K562 (cell line): ENCODE results near the gene PTGES3L. TPM values are rescaled to one million over a fixed set of nuclear protein-coding genes. Genes with fewer than 3 reads are reported as not detected.
A peak's percentile ranks its signal among the peaks of the same experiment; 100 is the strongest.

Experiments
- CEBPB ChIP-seq: fragments of 450-650 bp; IDR thresholded peaks from 2 replicates; pipeline ENCODE4 v1.6.1; 2016; ENCODE audit warnings: missing genetic modification characterization, missing compliant biosample characterization
- CHD4 ChIP-seq: fragments of 200-600 bp; sonication (generic); IDR thresholded peaks from 3 replicates; pipeline ENCODE4 v1.6.1; 2012; ENCODE audit warnings: low read depth, mild to moderate bottlenecking, mixed read lengths, low read length, inconsistent platforms; ENCODE audit not compliant: insufficient read depth, insufficient replicate concordance, poor library complexity, severe bottlenecking
- DDX20 ChIP-seq: fragments of 450-650 bp; IDR thresholded peaks from 2 replicates; pipeline ENCODE4 v1.6.1; 2016; ENCODE audit warnings: missing genetic modification characterization, low read depth, mild to moderate bottlenecking, missing compliant biosample characterization, moderate library complexity
- DIDO1 ChIP-seq: fragments of 450-650 bp; IDR thresholded peaks from 2 replicates; pipeline ENCODE4 v1.6.1; 2016; ENCODE audit warnings: low read depth, missing biosample characterization, missing genetic modification characterization
- ELF1 ChIP-seq: fragments of 200-800 bp; sonication (Bioruptor generic); IDR thresholded peaks from 2 replicates; pipeline ENCODE4 v1.6.1; 2016; ENCODE audit warnings: missing genetic modification characterization, missing compliant biosample characterization
- GATA2 ChIP-seq: sonication (generic); formaldehyde crosslinking; IDR thresholded peaks from 2 replicates; pipeline ENCODE4 v1.4.0; 2020; ENCODE audit warnings: mild to moderate bottlenecking, missing genetic modification reagents
- GTF2F1 ChIP-seq: IDR thresholded peaks from 2 replicates; pipeline ENCODE4 v1.6.1; 2011; ENCODE audit warnings: low read depth, low read length, improper control_type of control experiment
- MYBL2 ChIP-seq, 2 experiments: fragments of 450-650 bp in 1 of 2; sonication (generic) in 1 of 2; formaldehyde crosslinking in 1 of 2; IDR thresholded peaks; 2 replicates each; pipeline versions ENCODE4 v1.6.1 to v1.8.1; 2017 to 2022; ENCODE audit warnings: borderline replicate concordance in 1 of 2, inconsistent platforms in 1 of 2, low read depth in 1 of 2, mild to moderate bottlenecking in 1 of 2, missing genetic modification reagents in 1 of 2, moderate library complexity in 1 of 2
- POLR2G ChIP-seq: fragments of 200-400 bp; formaldehyde crosslinking; IDR thresholded peaks from 2 replicates; pipeline ENCODE4 v1.6.1; 2017; ENCODE audit warnings: low read depth, mild to moderate bottlenecking, antibody characterized with exemption, low read length, moderate library complexity
- RB1 ChIP-seq: fragments of 450-650 bp; IDR thresholded peaks from 2 replicates; pipeline ENCODE4 v1.6.1; 2017; ENCODE audit warnings: low read depth, mild to moderate bottlenecking
- SP1 ChIP-seq: sonication (generic); formaldehyde crosslinking; IDR thresholded peaks from 2 replicates; pipeline ENCODE4 v1.8.1; 2022; ENCODE audit warnings: mild to moderate bottlenecking, missing genetic modification reagents
- SP2 ChIP-seq: IDR thresholded peaks from 2 replicates; pipeline ENCODE4 v1.6.1; 2011; ENCODE audit warnings: mild to moderate bottlenecking, low read depth, low read length, moderate library complexity; ENCODE audit not compliant: poor library complexity, severe bottlenecking; ENCODE audit errors: extremely low read depth
- SRSF7 ChIP-seq: fragments of 200-400 bp; formaldehyde crosslinking; optimal IDR thresholded peaks from 2 replicates; pipeline ENCODE3; 2017; ENCODE audit warnings: mild to moderate bottlenecking, low read depth, low read length
- U2AF1 ChIP-seq: fragments of 200-400 bp; formaldehyde crosslinking; optimal IDR thresholded peaks from 2 replicates; pipeline ENCODE3; 2017; ENCODE audit warnings: mild to moderate bottlenecking, low read depth, low read length, moderate library complexity
- ZC3H11A ChIP-seq: IDR thresholded peaks from 2 replicates; pipeline ENCODE4 v1.6.1; 2012; ENCODE audit warnings: low read depth, low read length, improper control_type of control experiment
- ZFP36 ChIP-seq: fragments of 150-350 bp; IDR thresholded peaks from 2 replicates; pipeline ENCODE4 v1.6.1; 2018; ENCODE audit warnings: low read length, low read depth; ENCODE audit not compliant: partially characterized antibody
- ZNF224 ChIP-seq: sonication (generic); formaldehyde crosslinking; IDR thresholded peaks from 2 replicates; pipeline ENCODE4 v1.8.0; 2022; ENCODE audit warnings: mild to moderate bottlenecking, missing genetic modification reagents
- ZNF668 ChIP-seq: fragments of 250-450 bp; sonication (Bioruptor Pico); IDR thresholded peaks from 2 replicates; pipeline ENCODE4 v1.8.0; 2022; ENCODE audit warnings: mild to moderate bottlenecking, inconsistent platforms
- ZNF778 ChIP-seq: fragments of 450-650 bp; formaldehyde crosslinking; IDR thresholded peaks from 2 replicates; pipeline ENCODE4 v1.4.0; 2020; ENCODE audit warnings: mild to moderate bottlenecking, moderate library complexity
- polyA plus RNA-seq, 8 experiments: library from polyadenylated mRNA; depleted of rRNA in 4 of 8; stranded (reverse) in 5 of 8; unstranded in 3 of 8; fragments of >200 nt; fragmentation: Nextera tagmentation in 2 of 8; fragmentation: Illumina TruSeq in 1 of 8; extraction: Ambion mirVana in 2 of 8; extraction: Trizol in 1 of 8; gene quantifications; 2 replicates each; pipeline versions ENCODE4 v1.2.1 to v1.2.3, GENCODE V29; 2011 to 2014; ENCODE audit warnings: inconsistent platforms in 1 of 8, missing spikeins in 1 of 8
- total RNA-seq, 7 experiments: library from RNA; depleted of rRNA in 6 of 7; stranded (reverse); fragments of >200 nt in 6 of 7; fragmentation: Illumina TruSeq in 2 of 7; extraction: Trizol in 2 of 7; gene quantifications; 2 replicates each; pipeline versions ENCODE4 v1.2.1 to v1.2.3, GENCODE V29; 2011 to 2021; ENCODE audit warnings: low replicate concordance in 1 of 7
- TF ChIP-seq, protein P1 (sequence below): fragments of 150-350 bp; IDR thresholded peaks from 2 replicates; pipeline ENCODE4 v1.6.1; 2014; ENCODE audit warnings: low read depth, mild to moderate bottlenecking, low read length, borderline replicate concordance
- TF ChIP-seq, protein P2 (sequence below): fragments of 250-450 bp; sonication (Bioruptor Pico); IDR thresholded peaks from 2 replicates; pipeline ENCODE4 v1.8.0; 2021; ENCODE audit warnings: moderate library complexity, mild to moderate bottlenecking, inconsistent platforms
- TF ChIP-seq, protein P3 (sequence below): sonication (generic); formaldehyde crosslinking; IDR thresholded peaks from 2 replicates; pipeline ENCODE4 v1.8.0; 2022; ENCODE audit warnings: missing genetic modification reagents, mild to moderate bottlenecking, borderline replicate concordance

Gene PTGES3L
- total and polyA plus RNA-seq, 9 of the 15 experiments (the other 6 are each of a cell fraction or from before 2014, with no cell fraction given), result 6.0 to 16.0 (median 9.6) TPM

DNA sequence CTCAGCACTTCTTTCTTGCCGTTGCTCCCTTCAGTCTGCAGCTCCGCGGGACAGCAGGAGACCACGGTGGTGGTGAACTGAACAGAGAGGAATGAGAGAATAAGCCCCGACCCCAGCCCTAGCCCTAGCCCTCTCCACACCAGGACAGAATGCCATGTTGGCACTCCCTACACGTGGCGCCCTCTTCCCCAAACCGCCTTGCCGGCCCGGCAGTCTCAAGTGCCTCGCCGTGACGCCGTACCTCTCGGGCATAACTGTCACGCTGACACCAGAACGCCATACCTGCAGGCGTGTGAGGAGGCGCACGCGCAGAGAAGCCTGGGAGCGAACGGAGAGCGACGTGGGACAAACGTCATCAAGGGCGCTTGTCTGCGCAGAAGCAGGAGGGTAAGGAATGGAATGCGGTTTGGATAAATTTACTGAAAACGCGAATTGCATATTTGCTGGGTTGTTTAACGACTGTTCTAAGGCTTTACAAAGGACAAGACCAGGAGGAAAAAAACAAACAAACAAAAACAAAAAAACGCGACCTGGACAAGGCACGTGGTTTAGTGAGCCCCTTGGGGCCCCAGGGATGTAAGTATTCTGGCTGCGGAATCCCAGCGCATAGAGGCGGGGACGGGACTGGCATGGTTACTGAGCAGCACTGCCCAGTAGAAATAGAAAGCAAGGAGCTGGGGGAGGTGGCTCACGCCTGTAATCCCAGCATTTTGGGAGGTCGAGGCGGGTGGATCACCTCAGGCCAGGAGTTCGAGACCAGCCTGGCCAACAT, 15.5 kb downstream of the PTGES3L start, which contains the start of gene AARSD1 (continued):
- TF ChIP-seq ZFP36 (no peak), ZNF778 (CRISPR knock-in tag) (no peak), POLR2G (peak; percentile 90), CHD4 (no peak), ZC3H11A (no peak), U2AF1 (no peak), GTF2F1 (no peak), DDX20 (no peak), GATA2 (CRISPR knock-in tag) (no peak), CEBPB (tag) (no peak), SP2 (no peak), ZNF668 (CRISPR knock-in tag) (no peak), ZNF224 (CRISPR knock-in tag) (no peak), SRSF7 (no peak), MYBL2 (IDR thresholded peaks at IDR 0.05; ENCODE audit: low read depth) (no peak), MYBL2 (CRISPR knock-in tag; IDR thresholded peaks at IDR 0.05; ENCODE audit: borderline replicate concordance) (no peak), RB1 (peak; percentile 32; the same call in 1 of the 2 replicates), ELF1 (tag) (no peak), SP1 (CRISPR knock-in tag) (0 out of 2 replicates have a peak, but pooled peaks have one; percentile 44), DIDO1 (tag) (no peak)
- TF ChIP-seq, protein P1, sequence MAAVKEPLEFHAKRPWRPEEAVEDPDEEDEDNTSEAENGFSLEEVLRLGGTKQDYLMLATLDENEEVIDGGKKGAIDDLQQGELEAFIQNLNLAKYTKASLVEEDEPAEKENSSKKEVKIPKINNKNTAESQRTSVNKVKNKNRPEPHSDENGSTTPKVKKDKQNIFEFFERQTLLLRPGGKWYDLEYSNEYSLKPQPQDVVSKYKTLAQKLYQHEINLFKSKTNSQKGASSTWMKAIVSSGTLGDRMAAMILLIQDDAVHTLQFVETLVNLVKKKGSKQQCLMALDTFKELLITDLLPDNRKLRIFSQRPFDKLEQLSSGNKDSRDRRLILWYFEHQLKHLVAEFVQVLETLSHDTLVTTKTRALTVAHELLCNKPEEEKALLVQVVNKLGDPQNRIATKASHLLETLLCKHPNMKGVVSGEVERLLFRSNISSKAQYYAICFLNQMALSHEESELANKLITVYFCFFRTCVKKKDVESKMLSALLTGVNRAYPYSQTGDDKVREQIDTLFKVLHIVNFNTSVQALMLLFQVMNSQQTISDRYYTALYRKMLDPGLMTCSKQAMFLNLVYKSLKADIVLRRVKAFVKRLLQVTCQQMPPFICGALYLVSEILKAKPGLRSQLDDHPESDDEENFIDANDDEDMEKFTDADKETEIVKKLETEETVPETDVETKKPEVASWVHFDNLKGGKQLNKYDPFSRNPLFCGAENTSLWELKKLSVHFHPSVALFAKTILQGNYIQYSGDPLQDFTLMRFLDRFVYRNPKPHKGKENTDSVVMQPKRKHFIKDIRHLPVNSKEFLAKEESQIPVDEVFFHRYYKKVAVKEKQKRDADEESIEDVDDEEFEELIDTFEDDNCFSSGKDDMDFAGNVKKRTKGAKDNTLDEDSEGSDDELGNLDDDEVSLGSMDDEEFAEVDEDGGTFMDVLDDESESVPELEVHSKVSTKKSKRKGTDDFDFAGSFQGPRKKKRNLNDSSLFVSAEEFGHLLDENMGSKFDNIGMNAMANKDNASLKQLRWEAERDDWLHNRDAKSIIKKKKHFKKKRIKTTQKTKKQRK, result no peak
- TF ChIP-seq, protein P2, sequence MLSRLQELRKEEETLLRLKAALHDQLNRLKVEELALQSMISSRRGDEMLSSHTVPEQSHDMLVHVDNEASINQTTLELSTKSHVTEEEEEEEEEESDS (CRISPR knock-in tag), result no peak
- TF ChIP-seq, protein P3, sequence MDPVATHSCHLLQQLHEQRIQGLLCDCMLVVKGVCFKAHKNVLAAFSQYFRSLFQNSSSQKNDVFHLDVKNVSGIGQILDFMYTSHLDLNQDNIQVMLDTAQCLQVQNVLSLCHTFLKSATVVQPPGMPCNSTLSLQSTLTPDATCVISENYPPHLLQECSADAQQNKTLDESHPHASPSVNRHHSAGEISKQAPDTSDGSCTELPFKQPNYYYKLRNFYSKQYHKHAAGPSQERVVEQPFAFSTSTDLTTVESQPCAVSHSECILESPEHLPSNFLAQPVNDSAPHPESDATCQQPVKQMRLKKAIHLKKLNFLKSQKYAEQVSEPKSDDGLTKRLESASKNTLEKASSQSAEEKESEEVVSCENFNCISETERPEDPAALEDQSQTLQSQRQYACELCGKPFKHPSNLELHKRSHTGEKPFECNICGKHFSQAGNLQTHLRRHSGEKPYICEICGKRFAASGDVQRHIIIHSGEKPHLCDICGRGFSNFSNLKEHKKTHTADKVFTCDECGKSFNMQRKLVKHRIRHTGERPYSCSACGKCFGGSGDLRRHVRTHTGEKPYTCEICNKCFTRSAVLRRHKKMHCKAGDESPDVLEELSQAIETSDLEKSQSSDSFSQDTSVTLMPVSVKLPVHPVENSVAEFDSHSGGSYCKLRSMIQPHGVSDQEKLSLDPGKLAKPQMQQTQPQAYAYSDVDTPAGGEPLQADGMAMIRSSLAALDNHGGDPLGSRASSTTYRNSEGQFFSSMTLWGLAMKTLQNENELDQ (CRISPR knock-in tag), result no peak
